Spleen (tissue), 7 donors: ENCODE results near the gene DPP4.

Experiments
- CTCF ChIP-seq, 11 experiments: fragments of 200-600 bp in 7 of 11; fragments of 450-650 bp in 4 of 11; sonication (generic) in 4 of 11; IDR thresholded peaks in 8 of 11; conservative IDR thresholded peaks in 3 of 11; 1 replicate in 7 of 11; 2 replicates in 4 of 11; pipeline versions ENCODE4 v1.4.0 to v1.8.0; 2016 to 2021; ENCODE audit warnings: antibody characterized with exemption in 11 of 11, inconsistent platforms in 4 of 11, mild to moderate bottlenecking in 1 of 11
- POLR2A ChIP-seq, 3 donors: fragments of 450-650 bp; IDR thresholded peaks; one replicate each; pipeline ENCODE4 v1.5.1; 2017; ENCODE audit warnings: antibody characterized with exemption in 3 of 3, mild to moderate bottlenecking in 1 of 3
- donor health status: DM: no; HTN: no; CAD: no; lungs with moderate emphysema.
- donor health status: DM: no; HTN: no; CAD: no.
- donor health status: DM: no; HTN: no; CAD: no.

GRCh38 chr2:161983331-161983651 is 90.7 kb downstream of the DPP4 start:
- TF ChIP-seq CTCF (IDR thresholded peaks at IDR 0.05 in 8 of 11, conservative IDR thresholded peaks at IDR 0.05 in 3 of 11) (no peak), POLR2A (IDR thresholded peaks at IDR 0.05) (no peak)
